ENCODE results near the gene FIGNL2.

GRCh38 chr12:51840966-51841365, 7.6 kb downstream of the FIGNL2 start:
- TF ChIP-seq CTCF (IDR thresholded peaks at IDR 0.05 in 4 of 5, conservative IDR thresholded peaks at IDR 0.05 in 1 of 5) (no peak), POLR2A (IDR thresholded peaks at IDR 0.05) (no peak)
